ENCODE data around the gene THOC2. TPM values are rescaled to one million over a fixed set of nuclear protein-coding genes. Genes with fewer than 3 reads are reported as not detected.
"Not testable (repeated sequence)": the region's sequence is repeated elsewhere in the genome, so short reads cannot be mapped to it uniquely, and the experiment has no call there.

The THOC2 gene
- total and polyA plus RNA-seq, 9 of the 15 experiments (the other 6 are each of a cell fraction or from before 2014, with no cell fraction given): 131 to 234 (median 192) TPM

DNA sequence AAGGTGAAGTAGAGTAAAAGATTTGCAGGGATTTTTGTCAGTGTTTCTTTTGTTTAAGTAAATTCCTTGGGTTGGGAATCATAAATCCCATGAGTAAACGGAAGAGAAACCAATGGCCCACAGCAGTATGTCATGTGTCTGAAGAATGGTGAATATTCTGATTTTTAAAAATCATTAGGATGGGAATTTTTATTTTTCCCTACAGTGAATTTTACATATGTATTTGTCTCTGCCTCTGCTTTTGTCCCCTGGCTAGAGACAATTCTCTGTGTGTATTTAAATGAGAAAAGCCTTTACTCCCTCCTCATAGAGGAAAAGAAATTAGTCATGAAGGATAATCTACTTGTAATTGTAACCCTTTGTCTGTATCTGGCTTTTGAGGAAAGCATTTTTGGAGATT is 152.1 kb downstream of the THOC2 start:
- FAIRE-seq (no peak), ATAC-seq (no peak), DNase-seq (ENCODE audit: extremely low read depth in 1 of 4, low spot score in 3 of 4) (no peak)
- CTCF ChIA-PET (ENCODE audit: low intra/inter-chr PET ratio): no interaction called here
- Histone ChIP-seq H3K9me3 (replicated peaks; ENCODE audit: control insufficient read depth, insufficient read depth, low read depth, low read length) (no peaks in the 10 kb centered on the region), H3K4me2 (ENCODE audit: insufficient read depth, low read length) (no peak overlapping the region), H3K9ac (ENCODE audit: insufficient read depth in 1 of 2, low read depth in 2 of 2, low read length in 2 of 2) (no peak overlapping the region), H4K20me1 (replicated peaks; ENCODE audit: control insufficient read depth, insufficient read depth, low read length) (no peaks in the 10 kb centered on the region), H3K4me3 (no peak overlapping the region), H3K27me3 (ENCODE audit: control insufficient read depth in 2 of 2, insufficient read depth in 2 of 2, low read length in 2 of 2) (no peaks in the 10 kb centered on the region), H3K9me1 (ENCODE audit: control insufficient read depth, insufficient read depth, low read length) (no peaks in the 10 kb centered on the region), H3K36me3 (ENCODE audit: control insufficient read depth, insufficient read depth, low read length) (no peaks in the 10 kb centered on the region), H3K79me2 (ENCODE audit: control insufficient read depth, insufficient read depth, low read length) (no peaks in the 10 kb centered on the region), H2AFZ (ENCODE audit: low read depth, low read length) (no peak overlapping the region), H3K4me1 (replicated peaks in 1 of 2; ENCODE audit: control insufficient read depth in 2 of 2, insufficient read depth in 2 of 2, low read length in 2 of 2) (no peaks in the 10 kb centered on the region), H3K27ac (ENCODE audit: extremely low read depth, low read depth, low read length) (no peak overlapping the region)
- POLR2A ChIA-PET: no interaction called here
- intact Hi-C loops (cut with micrococcal nuclease) (no loop called here), in situ Hi-C loops (cut with MboI) (no loop called here)
- BruUV-seq (replicated peaks): no TSS peak
- no peak for TF ChIP-seq ZBTB17 (CRISPR knock-in tag; IDR thresholded peaks at IDR 0.05)
- no peak for TF ChIP-seq NFATC3 (IDR thresholded peaks at IDR 0.05)
- TF ChIP-seq ETS2 (tag; IDR thresholded peaks at IDR 0.05; ENCODE audit: borderline replicate concordance, poor library complexity, severe bottlenecking): no peak
- no peak for TF ChIP-seq RAD51 (IDR thresholded peaks at IDR 0.05; ENCODE audit: borderline replicate concordance, low read depth)
- TF ChIP-seq, protein P1, sequence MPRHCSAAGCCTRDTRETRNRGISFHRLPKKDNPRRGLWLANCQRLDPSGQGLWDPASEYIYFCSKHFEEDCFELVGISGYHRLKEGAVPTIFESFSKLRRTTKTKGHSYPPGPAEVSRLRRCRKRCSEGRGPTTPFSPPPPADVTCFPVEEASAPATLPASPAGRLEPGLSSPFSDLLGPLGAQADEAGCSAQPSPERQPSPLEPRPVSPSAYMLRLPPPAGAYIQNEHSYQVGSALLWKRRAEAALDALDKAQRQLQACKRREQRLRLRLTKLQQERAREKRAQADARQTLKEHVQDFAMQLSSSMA (CRISPR knock-in tag; IDR thresholded peaks at IDR 0.05): no peak
- no peak for TF ChIP-seq SMAD1 (IDR thresholded peaks at IDR 0.05; ENCODE audit: low read depth, low read length, partially characterized antibody)
- TF ChIP-seq, protein P2, sequence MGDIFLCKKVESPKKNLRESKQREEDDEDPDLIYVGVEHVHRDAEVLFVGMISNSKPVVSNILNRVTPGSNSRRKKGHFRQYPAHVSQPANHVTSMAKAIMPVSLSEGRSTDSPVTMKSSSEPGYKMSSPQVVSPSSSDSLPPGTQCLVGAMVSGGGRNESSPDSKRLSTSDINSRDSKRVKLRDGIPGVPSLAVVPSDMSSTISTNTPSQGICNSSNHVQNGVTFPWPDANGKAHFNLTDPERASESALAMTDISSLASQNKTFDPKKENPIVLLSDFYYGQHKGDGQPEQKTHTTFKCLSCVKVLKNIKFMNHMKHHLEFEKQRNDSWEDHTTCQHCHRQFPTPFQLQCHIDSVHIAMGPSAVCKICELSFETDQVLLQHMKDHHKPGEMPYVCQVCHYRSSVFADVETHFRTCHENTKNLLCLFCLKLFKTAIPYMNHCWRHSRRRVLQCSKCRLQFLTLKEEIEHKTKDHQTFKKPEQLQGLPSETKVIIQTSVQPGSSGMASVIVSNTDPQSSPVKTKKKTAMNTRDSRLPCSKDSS (IDR thresholded peaks at IDR 0.05; ENCODE audit: low read depth, partially characterized antibody): no peak
- TF ChIP-seq ZNF551 (CRISPR knock-in tag; IDR thresholded peaks at IDR 0.05): no peak
- no peak for TF ChIP-seq ZFP30 (CRISPR knock-in tag; IDR thresholded peaks at IDR 0.05; ENCODE audit: borderline replicate concordance)
- no peak for TF ChIP-seq CBX2 (IDR thresholded peaks at IDR 0.05; ENCODE audit: insufficient read depth, low read length, poor library complexity, severe bottlenecking)
- TF ChIP-seq SREBF2 (CRISPR knock-in tag; IDR thresholded peaks at IDR 0.05): no peak
- TF ChIP-seq SMC3 (conservative IDR thresholded peaks at IDR 0.05; ENCODE audit: insufficient read depth, low read depth, low read length): no peak
- TF ChIP-seq CREB1 (IDR thresholded peaks at IDR 0.05): no peak
- no peak for TF ChIP-seq CREB1 (CRISPR knock-in tag; IDR thresholded peaks at IDR 0.05)
- no peak for TF ChIP-seq RCOR1 (IDR thresholded peaks at IDR 0.05; ENCODE audit: borderline replicate concordance in 1 of 2, low read depth in 2 of 2, low read length in 2 of 2)
- 0% methylated on average over 1 of the region's 1 CpG for WGBS (ENCODE audit: insufficient coverage, low coverage, missing lambda C conversion rate)

DNA sequence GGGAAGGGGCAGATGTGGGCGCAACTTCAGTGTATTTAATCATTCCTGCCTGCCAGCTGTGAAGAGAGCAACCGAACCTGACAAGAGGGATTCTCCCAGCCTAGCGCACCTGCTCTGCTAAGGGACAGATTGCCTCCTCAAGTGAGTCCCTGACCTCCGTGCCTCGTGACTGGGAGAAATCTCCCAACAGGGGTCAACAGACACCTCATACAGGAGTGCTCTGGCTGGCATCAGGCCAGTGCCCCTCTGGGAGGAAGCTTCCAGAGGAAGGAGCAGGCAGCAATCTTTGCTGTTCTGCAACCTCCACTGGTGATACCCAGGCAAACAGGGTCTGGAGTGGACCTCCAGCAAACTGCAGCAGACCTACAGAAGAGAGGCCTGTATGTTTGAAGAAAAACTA is 158.8 kb downstream of the THOC2 start:
- H3K27me3 ChIP-seq (ENCODE audit: control insufficient read depth in 2 of 2, insufficient read depth in 2 of 2, low read length in 2 of 2); CTCF ChIA-PET (ENCODE audit: low intra/inter-chr PET ratio); POLR2A ChIA-PET; BruUV-seq (replicated peaks); ATAC-seq; in situ Hi-C loops (cut with MboI); H3K79me2 ChIP-seq (ENCODE audit: control insufficient read depth, insufficient read depth, low read length); H3K9me1 ChIP-seq (ENCODE audit: control insufficient read depth, insufficient read depth, low read length); H2AFZ ChIP-seq (ENCODE audit: low read depth, low read length); intact Hi-C loops (cut with micrococcal nuclease); H3K4me1 ChIP-seq (replicated peaks in 1 of 2; ENCODE audit: control insufficient read depth in 2 of 2, insufficient read depth in 2 of 2, low read length in 2 of 2); H3K4me3 ChIP-seq; H4K20me1 ChIP-seq (replicated peaks; ENCODE audit: control insufficient read depth, insufficient read depth, low read length); DNase-seq (ENCODE audit: extremely low read depth in 1 of 4, low spot score in 3 of 4); H3K9ac ChIP-seq (ENCODE audit: insufficient read depth in 1 of 2, low read depth in 2 of 2, low read length in 2 of 2); H3K36me3 ChIP-seq (ENCODE audit: control insufficient read depth, insufficient read depth, low read length); H3K27ac ChIP-seq (ENCODE audit: extremely low read depth, low read depth, low read length); FAIRE-seq; H3K4me2 ChIP-seq (ENCODE audit: insufficient read depth, low read length); H3K9me3 ChIP-seq (replicated peaks; ENCODE audit: control insufficient read depth, insufficient read depth, low read depth, low read length): not testable (repeated sequence)
- WGBS (ENCODE audit: insufficient coverage, low coverage, missing lambda C conversion rate): 0% methylated on average over 2 of the region's 5 CpGs
